Jurkat, Clone E6-1 (cell line): ENCODE results near the gene MMGT1.
"Not testable (repeated sequence)": the region's sequence is repeated elsewhere in the genome, so short reads cannot be mapped to it uniquely, and the experiment has no call there.

Experiments
- DNase-seq: peaks from one replicate; pipeline ENCODE4 v3.0.0-alpha.2; 2011; ENCODE audit warnings: low read depth, low spot score
- H3K4me3 ChIP-seq: 2 replicates; pipeline ENCODE4 v1.5.1; 2011; ENCODE audit warnings: mild to moderate bottlenecking, low read length, control low read depth, moderate library complexity

The MMGT1 gene

DNA sequence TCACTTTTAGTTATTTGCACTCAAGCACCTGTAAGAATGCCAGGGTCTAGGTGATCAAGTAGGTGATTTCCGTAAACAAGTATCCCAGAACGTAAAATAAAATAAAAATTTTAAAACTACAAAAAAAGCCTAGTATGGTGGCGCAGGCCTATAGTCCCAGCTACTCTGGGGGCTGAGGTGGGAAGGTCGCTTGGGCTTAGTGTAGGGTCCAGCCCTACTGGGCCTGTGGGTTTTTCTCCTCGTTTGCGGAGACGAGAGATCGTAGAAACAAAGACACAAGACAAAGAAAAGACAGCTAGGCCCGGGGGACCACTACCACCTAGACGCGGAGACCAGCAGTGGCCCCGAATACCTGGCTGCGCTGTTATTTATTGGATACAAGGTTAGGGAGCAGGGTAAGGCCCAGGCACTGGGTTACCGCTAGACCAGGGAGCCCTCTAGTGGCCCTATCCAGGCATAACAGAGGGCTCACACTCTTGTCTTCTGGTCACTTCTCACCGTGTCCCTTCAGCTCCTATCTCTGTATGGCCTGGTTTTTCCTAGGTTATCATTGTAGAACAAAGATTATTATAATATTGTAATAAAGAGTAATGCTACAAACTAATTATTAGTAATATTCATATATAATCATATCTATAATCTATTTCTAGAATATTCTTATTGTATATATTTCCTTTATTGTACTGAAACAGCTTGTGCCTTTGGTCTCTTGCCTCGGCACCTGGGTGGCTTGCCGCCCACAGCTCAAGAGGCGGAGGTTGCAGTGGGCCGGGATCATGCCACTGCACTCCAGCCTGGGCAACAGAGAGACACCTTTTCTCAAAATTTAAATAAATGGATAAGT, 41.9 kb downstream of the MMGT1 start:
- H3K4me3 ChIP-seq: no peak overlapping the region
- DNase-seq: peak; percentile 11

DNA sequence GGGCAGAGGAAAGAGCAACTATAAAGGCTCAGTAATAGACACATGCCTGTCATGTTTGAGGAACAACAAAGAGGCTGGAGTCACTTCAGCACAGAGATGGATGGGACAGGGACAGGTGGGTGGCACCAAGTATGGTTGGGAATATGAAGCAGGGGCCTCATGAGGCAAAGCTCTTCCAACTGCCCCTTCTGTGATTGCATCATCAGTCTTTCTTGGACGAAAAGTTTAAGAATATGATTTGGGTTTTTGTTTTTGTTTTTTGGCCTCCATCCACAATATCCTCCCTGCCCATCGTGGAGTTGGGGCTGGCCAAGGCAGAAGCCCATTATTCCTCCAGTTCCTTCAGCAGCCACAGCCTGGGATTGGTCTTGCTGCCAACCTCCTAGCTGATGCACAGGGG, 45.9 kb downstream of the MMGT1 start:
- H3K4me3 ChIP-seq: no peak overlapping the region
- no peak for DNase-seq

DNA sequence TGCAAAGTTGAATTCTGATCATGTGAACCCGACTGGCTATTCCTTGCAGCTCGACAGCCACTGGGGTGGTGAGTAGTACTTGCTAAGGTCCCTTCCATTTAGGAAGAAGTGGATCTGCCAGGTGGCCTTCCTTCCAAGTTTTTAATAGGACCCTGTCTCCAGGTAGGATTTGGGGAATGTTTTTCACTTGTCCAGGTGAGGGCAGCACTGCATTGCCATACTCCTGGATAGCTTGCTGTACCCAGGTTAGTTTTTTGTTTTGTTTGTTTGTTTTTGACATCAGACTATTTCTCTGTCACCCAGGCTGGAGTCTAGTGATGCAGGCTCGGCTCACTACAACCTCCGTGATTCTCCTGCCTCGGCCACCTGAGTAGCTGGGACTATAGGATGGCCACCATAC, 50.4 kb downstream of the MMGT1 start:
- no peak for DNase-seq
- H3K4me3 ChIP-seq: no peak overlapping the region

DNA sequence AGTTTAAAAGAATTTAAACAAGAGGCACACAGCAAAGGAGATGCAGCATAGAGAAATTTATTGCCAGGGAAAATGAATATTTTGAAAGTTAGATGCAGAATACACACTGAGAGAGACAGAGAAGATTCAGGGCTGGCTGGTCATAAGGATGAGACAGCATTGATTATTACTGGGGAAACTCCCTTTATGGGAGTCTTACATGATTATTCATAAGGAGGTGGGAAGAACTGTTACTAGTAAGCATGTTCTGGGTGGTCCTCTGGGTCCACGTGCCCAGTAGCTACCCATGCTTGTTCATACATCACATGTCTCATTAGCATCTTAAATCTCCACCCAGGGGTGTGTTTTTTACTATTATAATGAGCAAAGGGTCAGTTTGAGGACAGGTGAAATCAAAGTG, 53.3 kb downstream of the MMGT1 start:
- DNase-seq: not testable (repeated sequence)

DNA sequence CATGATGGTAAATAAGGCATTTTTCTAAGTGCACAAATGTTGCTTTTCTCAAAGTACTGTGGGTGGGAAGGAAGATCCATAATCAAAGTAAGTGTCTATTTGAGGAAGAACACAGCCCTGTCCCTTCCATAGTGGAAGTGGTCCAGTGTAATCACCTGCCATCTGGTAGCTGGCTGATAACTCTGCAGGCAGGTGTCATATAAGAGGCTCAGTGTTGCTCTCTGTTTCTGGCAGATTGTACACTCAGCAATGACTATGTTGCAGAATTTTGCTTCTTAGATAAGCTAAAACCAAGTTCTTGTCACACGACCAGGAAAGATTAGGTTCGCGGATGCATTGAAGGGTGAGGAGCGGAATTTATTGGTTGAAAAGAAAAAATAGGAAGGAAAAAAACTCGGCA, 59.4 kb downstream of the MMGT1 start:
- DNase-seq: no peak
- no peak overlapping the region for H3K4me3 ChIP-seq

More for the DNA sequence above, 53.3 kb downstream of the MMGT1 start:
- not testable (repeated sequence) for H3K4me3 ChIP-seq
